Vagina (tissue), 2 donors: Measurements from ENCODE around the gene RELA.
"Not testable (repeated sequence)": the region's sequence is repeated elsewhere in the genome, so short reads cannot be mapped to it uniquely, and the experiment has no call there.

Experiments
- POLR2A ChIP-seq, 2 donors: fragments of 450-650 bp; IDR thresholded peaks; one replicate each; pipeline ENCODE4 v1.6.1; 2017; ENCODE audit warnings: antibody characterized with exemption in 2 of 2, mild to moderate bottlenecking in 2 of 2, moderate library complexity in 2 of 2
- POLR2AphosphoS5 ChIP-seq, 2 donors: sonication (generic); formaldehyde crosslinking; IDR thresholded peaks; one replicate each; pipeline ENCODE4 v1.9.0; 2017; ENCODE audit warnings: antibody characterized with exemption in 2 of 2, mild to moderate bottlenecking in 2 of 2, low read depth in 1 of 2; ENCODE audit not compliant: insufficient read depth in 1 of 2
- TF ChIP-seq, protein P1 (sequence below), 3 experiments: fragments of 450-650 bp in 2 of 3; fragments of 200-600 bp in 1 of 3; sonication (generic) in 1 of 3; IDR thresholded peaks; one replicate each; pipeline ENCODE4 v1.5.1; 2017 to 2019; ENCODE audit warnings: antibody characterized with exemption in 3 of 3, mild to moderate bottlenecking in 2 of 3, moderate library complexity in 2 of 3

DNA sequence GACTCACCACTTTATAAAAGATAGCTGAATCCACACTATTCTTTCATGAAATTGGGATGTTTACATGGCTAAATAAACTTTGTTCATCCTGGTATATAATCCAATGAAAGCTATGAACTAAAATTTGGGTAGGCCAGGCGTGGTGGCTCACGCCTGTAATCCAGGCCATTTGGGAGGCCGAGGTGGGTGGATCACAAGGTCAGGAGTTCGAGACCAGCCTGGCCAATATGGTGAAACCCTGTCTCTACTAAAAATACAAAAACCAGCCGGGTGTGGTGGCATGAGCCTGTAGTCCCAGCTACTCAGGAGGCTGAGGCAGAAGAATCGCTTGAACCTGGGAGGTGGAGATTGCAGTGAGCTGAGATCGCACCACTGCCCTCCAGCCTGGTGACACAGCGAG lies 29.1 kb upstream of the RELA start:
- TF ChIP-seq, protein P1, sequence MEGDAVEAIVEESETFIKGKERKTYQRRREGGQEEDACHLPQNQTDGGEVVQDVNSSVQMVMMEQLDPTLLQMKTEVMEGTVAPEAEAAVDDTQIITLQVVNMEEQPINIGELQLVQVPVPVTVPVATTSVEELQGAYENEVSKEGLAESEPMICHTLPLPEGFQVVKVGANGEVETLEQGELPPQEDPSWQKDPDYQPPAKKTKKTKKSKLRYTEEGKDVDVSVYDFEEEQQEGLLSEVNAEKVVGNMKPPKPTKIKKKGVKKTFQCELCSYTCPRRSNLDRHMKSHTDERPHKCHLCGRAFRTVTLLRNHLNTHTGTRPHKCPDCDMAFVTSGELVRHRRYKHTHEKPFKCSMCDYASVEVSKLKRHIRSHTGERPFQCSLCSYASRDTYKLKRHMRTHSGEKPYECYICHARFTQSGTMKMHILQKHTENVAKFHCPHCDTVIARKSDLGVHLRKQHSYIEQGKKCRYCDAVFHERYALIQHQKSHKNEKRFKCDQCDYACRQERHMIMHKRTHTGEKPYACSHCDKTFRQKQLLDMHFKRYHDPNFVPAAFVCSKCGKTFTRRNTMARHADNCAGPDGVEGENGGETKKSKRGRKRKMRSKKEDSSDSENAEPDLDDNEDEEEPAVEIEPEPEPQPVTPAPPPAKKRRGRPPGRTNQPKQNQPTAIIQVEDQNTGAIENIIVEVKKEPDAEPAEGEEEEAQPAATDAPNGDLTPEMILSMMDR (IDR thresholded peaks at IDR 0.05): not testable (repeated sequence)
- not testable (repeated sequence) for TF ChIP-seq POLR2A (IDR thresholded peaks at IDR 0.05); POLR2AphosphoS5 (IDR thresholded peaks at IDR 0.05; ENCODE audit: insufficient read depth in 1 of 2, low read depth in 1 of 2)
